WTC11 (cell line): ENCODE data around the gene ZNF19. TPM values are rescaled to one million over a fixed set of nuclear protein-coding genes. Genes with fewer than 3 reads are reported as not detected.

Experiments used
- CTCF ChIP-seq: fragments of 200-600 bp; IDR thresholded peaks from 2 replicates; pipeline ENCODE4 v1.8.0; 2022; ENCODE audit warnings: antibody characterized with exemption
- E2F4 ChIP-seq: sonication (generic); formaldehyde crosslinking; IDR thresholded peaks from 2 replicates; pipeline ENCODE4 v1.8.1; 2022; ENCODE audit warnings: low read depth, mild to moderate bottlenecking, moderate library complexity, missing genetic modification reagents, borderline replicate concordance
- FOXJ3 ChIP-seq: sonication (generic); formaldehyde crosslinking; IDR thresholded peaks from 2 replicates; pipeline ENCODE4 v1.9.0; 2021; ENCODE audit warnings: missing genetic modification reagents, mild to moderate bottlenecking, borderline replicate concordance
- GABPB1 ChIP-seq: sonication (generic); formaldehyde crosslinking; IDR thresholded peaks from 2 replicates; pipeline ENCODE4 v1.8.1; 2023; ENCODE audit warnings: mild to moderate bottlenecking, missing genetic modification reagents
- GRHL2 ChIP-seq: fragments of 250-450 bp; sonication (Bioruptor Pico); IDR thresholded peaks from 2 replicates; pipeline ENCODE4 v1.8.0; 2022; ENCODE audit warnings: mild to moderate bottlenecking, moderate library complexity; ENCODE audit not compliant: insufficient replicate concordance, severe bottlenecking
- GTF2I ChIP-seq: fragments of 250-450 bp; sonication (Bioruptor Pico); conservative IDR thresholded peaks from 2 replicates; pipeline ENCODE4 v1.4.0; 2021; ENCODE audit warnings: mild to moderate bottlenecking
- JUN ChIP-seq: sonication (generic); formaldehyde crosslinking; IDR thresholded peaks from 2 replicates; pipeline ENCODE4 v1.8.0; 2023; ENCODE audit warnings: mild to moderate bottlenecking, missing genetic modification reagents
- KAT7 ChIP-seq: sonication (generic); formaldehyde crosslinking; IDR thresholded peaks from 2 replicates; pipeline ENCODE4 v1.8.1; 2023; ENCODE audit warnings: missing genetic modification reagents, mild to moderate bottlenecking, borderline replicate concordance
- MLX ChIP-seq: sonication (generic); formaldehyde crosslinking; IDR thresholded peaks from 2 replicates; pipeline ENCODE4 v1.8.1; 2023; ENCODE audit warnings: mild to moderate bottlenecking, missing genetic modification reagents, moderate library complexity
- MXD4 ChIP-seq: fragments of 250-450 bp; sonication (Bioruptor Pico); IDR thresholded peaks from 2 replicates; pipeline ENCODE4 v1.8.0; 2021; ENCODE audit warnings: mild to moderate bottlenecking, moderate library complexity, borderline replicate concordance
- OVOL2 ChIP-seq: fragments of 250-450 bp; sonication (Bioruptor Pico); IDR thresholded peaks from 2 replicates; pipeline ENCODE4 v1.9.0; 2021; ENCODE audit warnings: mild to moderate bottlenecking, borderline replicate concordance
- RORB ChIP-seq: fragments of 250-450 bp; sonication (Bioruptor Pico); IDR thresholded peaks from 2 replicates; pipeline ENCODE4 v1.9.0; 2021; ENCODE audit warnings: mild to moderate bottlenecking
- SMAD4 ChIP-seq: sonication (generic); formaldehyde crosslinking; IDR thresholded peaks from 2 replicates; pipeline ENCODE4 v1.8.0; 2022; ENCODE audit warnings: mild to moderate bottlenecking, missing genetic modification reagents
- SOX15 ChIP-seq: fragments of 250-450 bp; sonication (Bioruptor Pico); IDR thresholded peaks from 2 replicates; pipeline ENCODE4 v1.9.0; 2021; ENCODE audit warnings: mild to moderate bottlenecking
- TCF7 ChIP-seq: sonication (generic); formaldehyde crosslinking; IDR thresholded peaks from 2 replicates; pipeline ENCODE4 v1.8.0; 2022; ENCODE audit warnings: mild to moderate bottlenecking, low read depth, missing genetic modification reagents, moderate library complexity
- TEAD4 ChIP-seq: sonication (generic); formaldehyde crosslinking; IDR thresholded peaks from 2 replicates; pipeline ENCODE4 v1.8.0; 2022; ENCODE audit warnings: mild to moderate bottlenecking, missing genetic modification reagents
- ZBTB21 ChIP-seq: sonication (generic); formaldehyde crosslinking; IDR thresholded peaks from 2 replicates; pipeline ENCODE4 v1.8.1; 2023; ENCODE audit warnings: mild to moderate bottlenecking, missing genetic modification reagents, borderline replicate concordance
- ZNF138 ChIP-seq: sonication (generic); formaldehyde crosslinking; conservative IDR thresholded peaks from 2 replicates; pipeline ENCODE4 v1.8.1; 2022; ENCODE audit warnings: mild to moderate bottlenecking, moderate library complexity, missing genetic modification reagents
- ZNF219 ChIP-seq: sonication (generic); formaldehyde crosslinking; IDR thresholded peaks from 2 replicates; pipeline ENCODE4 v1.8.0; 2023; ENCODE audit warnings: missing genetic modification reagents, mild to moderate bottlenecking, borderline replicate concordance
- ZNF232 ChIP-seq: sonication (generic); formaldehyde crosslinking; IDR thresholded peaks from 2 replicates; pipeline ENCODE4 v1.8.0; 2022; ENCODE audit warnings: mild to moderate bottlenecking, missing genetic modification reagents
- ZNF423 ChIP-seq: fragments of 250-450 bp; sonication (Bioruptor Pico); IDR thresholded peaks from 2 replicates; pipeline ENCODE4 v2.1.2; 2022; ENCODE audit warnings: mild to moderate bottlenecking, moderate library complexity
- ZNF512 ChIP-seq: sonication (generic); formaldehyde crosslinking; IDR thresholded peaks from 2 replicates; pipeline ENCODE4 v1.8.1; 2022; ENCODE audit warnings: missing genetic modification reagents, borderline replicate concordance
- ZNF671 ChIP-seq: fragments of 250-450 bp; sonication (Bioruptor Pico); IDR thresholded peaks from 2 replicates; pipeline ENCODE4 v1.8.0; 2021; ENCODE audit warnings: mild to moderate bottlenecking
- total RNA-seq: library from RNA; stranded (reverse); gene quantifications from 3 replicates; pipeline ENCODE4 v1.2.3, GENCODE V29; 2021
- TF ChIP-seq, protein P1 (sequence below): sonication (generic); formaldehyde crosslinking; IDR thresholded peaks from 2 replicates; pipeline ENCODE4 v1.8.0; 2023; ENCODE audit warnings: mild to moderate bottlenecking, missing genetic modification reagents
- TF ChIP-seq, protein P2 (sequence below): sonication (generic); formaldehyde crosslinking; IDR thresholded peaks from 2 replicates; pipeline ENCODE4 v1.8.0; 2022; ENCODE audit warnings: mild to moderate bottlenecking, missing genetic modification reagents
- TF ChIP-seq, protein P3 (sequence below): fragments of 250-450 bp; sonication (Bioruptor Pico); conservative IDR thresholded peaks from 2 replicates; pipeline ENCODE4 v1.9.0; 2021; ENCODE audit warnings: mild to moderate bottlenecking
- TF ChIP-seq, protein P4 (sequence below): fragments of 250-450 bp; sonication (Bioruptor Pico); IDR thresholded peaks from 2 replicates; pipeline ENCODE4 v1.8.0; 2021; ENCODE audit warnings: mild to moderate bottlenecking

The ZNF19 gene
- total RNA-seq, 1 experiment from 2014 or later = 4.3 TPM

- TF ChIP-seq, protein P1, sequence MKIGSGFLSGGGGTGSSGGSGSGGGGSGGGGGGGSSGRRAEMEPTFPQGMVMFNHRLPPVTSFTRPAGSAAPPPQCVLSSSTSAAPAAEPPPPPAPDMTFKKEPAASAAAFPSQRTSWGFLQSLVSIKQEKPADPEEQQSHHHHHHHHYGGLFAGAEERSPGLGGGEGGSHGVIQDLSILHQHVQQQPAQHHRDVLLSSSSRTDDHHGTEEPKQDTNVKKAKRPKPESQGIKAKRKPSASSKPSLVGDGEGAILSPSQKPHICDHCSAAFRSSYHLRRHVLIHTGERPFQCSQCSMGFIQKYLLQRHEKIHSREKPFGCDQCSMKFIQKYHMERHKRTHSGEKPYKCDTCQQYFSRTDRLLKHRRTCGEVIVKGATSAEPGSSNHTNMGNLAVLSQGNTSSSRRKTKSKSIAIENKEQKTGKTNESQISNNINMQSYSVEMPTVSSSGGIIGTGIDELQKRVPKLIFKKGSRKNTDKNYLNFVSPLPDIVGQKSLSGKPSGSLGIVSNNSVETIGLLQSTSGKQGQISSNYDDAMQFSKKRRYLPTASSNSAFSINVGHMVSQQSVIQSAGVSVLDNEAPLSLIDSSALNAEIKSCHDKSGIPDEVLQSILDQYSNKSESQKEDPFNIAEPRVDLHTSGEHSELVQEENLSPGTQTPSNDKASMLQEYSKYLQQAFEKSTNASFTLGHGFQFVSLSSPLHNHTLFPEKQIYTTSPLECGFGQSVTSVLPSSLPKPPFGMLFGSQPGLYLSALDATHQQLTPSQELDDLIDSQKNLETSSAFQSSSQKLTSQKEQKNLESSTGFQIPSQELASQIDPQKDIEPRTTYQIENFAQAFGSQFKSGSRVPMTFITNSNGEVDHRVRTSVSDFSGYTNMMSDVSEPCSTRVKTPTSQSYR (CRISPR knock-in tag) = no peak
- TF ChIP-seq ZNF219 (no peak), GTF2I (CRISPR knock-in tag) (no peak), SMAD4 (CRISPR knock-in tag) (no peak), JUN (CRISPR knock-in tag) (no peak), GABPB1 (CRISPR knock-in tag) (peak; percentile 48; the same call in 1 of the 2 replicates), ZBTB21 (CRISPR knock-in tag) (peak; percentile 95), ZNF138 (CRISPR knock-in tag) (no peak), SOX15 (CRISPR knock-in tag) (no peak), OVOL2 (no peak), TEAD4 (CRISPR knock-in tag) (no peak), GRHL2 (CRISPR knock-in tag) (no peak), TCF7 (CRISPR knock-in tag) (no peak), ZNF423 (CRISPR knock-in tag) (no peak), ZNF512 (CRISPR knock-in tag) (no peak), ZNF671 (no peak), KAT7 (CRISPR knock-in tag) (no peak), MLX (CRISPR knock-in tag) (no peak), CTCF (no peak), ZNF232 (CRISPR knock-in tag) (no peak), E2F4 (CRISPR knock-in tag) (no peak), FOXJ3 (CRISPR knock-in tag) (no peak), MXD4 (CRISPR knock-in tag) (no peak), RORB (CRISPR knock-in tag) (no peak)
- TF ChIP-seq, protein P2, sequence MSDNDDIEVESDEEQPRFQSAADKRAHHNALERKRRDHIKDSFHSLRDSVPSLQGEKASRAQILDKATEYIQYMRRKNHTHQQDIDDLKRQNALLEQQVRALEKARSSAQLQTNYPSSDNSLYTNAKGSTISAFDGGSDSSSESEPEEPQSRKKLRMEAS = peak; percentile 14; the same call in 1 of the 2 replicates
- TF ChIP-seq, protein P3, sequence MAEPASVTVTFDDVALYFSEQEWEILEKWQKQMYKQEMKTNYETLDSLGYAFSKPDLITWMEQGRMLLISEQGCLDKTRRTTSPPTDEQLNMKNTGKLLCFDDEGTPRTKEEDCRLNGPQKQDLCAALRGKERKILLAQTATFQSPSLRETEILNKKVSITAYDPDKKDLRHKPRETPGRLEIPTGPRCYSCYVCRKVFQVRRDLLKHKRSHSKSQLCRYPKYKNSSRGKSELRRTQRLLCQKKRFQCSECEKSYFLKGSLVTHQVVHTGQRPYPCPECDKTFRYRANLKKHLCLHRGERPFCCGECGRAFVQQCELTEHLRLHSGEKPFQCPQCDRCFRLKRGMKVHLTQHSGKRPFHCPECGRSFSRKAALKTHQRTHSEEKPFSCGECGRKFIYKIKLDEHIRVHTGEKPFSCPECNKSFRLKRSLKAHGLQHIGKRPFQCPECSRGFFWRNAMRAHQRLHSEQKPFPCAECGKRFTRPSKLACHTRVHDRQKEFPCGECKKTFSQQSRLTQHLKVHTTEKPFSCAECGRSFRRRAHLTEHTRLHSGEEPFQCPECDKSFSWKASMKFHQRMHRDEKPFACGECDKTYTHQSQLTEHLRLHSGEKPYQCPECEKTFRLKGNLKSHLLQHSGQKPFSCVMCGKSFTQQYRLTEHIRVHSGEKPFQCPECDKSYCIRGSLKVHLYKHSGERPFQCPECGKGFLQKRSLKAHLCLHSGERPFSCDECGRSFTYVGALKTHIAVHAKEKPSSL (CRISPR knock-in tag) = no peak
- TF ChIP-seq, protein P4, sequence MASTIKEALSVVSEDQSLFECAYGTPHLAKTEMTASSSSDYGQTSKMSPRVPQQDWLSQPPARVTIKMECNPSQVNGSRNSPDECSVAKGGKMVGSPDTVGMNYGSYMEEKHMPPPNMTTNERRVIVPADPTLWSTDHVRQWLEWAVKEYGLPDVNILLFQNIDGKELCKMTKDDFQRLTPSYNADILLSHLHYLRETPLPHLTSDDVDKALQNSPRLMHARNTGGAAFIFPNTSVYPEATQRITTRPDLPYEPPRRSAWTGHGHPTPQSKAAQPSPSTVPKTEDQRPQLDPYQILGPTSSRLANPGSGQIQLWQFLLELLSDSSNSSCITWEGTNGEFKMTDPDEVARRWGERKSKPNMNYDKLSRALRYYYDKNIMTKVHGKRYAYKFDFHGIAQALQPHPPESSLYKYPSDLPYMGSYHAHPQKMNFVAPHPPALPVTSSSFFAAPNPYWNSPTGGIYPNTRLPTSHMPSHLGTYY (CRISPR knock-in tag) = no peak
Measured at GRCh38 chr16:71484006-71484893, 4.9 kb downstream of the ZNF19 start (continued).
